HEK293 (cell line): ENCODE data around the gene CADM3.

Experiments
- CTCF ChIA-PET: fragments of 350-600 bp; formaldehyde crosslinking; extraction: SDS; loops from one replicate; lab custom pipeline; 2021; ENCODE audit warnings: antibody characterized with exemption; lab: Yijun Ruan, JAX
- POLR2A ChIA-PET: fragments of 300-600 bp; formaldehyde crosslinking; extraction: SDS; loops from one replicate; lab custom pipeline; 2020; ENCODE audit warnings: antibody characterized with exemption, inconsistent platforms; lab: Yijun Ruan, JAX
- H3K27ac ChIP-seq: fragments of 200-500 bp; sonication (Bioruptor generic); 2 replicates; pipeline ENCODE4 v1.5.1; 2014; ENCODE audit warnings: low read depth, low read length, control low read depth, inconsistent platforms; ENCODE audit errors: extremely low read depth
- H3K36me3 ChIP-seq, 2 experiments: fragments of 200-500 bp in 1 of 2; sonication (Bioruptor generic) in 1 of 2; 1 replicate in 1 of 2; 2 replicates in 1 of 2; pipeline ENCODE4 v1.5.1; 2014 to 2017; ENCODE audit warnings: inconsistent platforms in 2 of 2, low read length in 2 of 2; ENCODE audit not compliant: control insufficient read depth in 2 of 2, insufficient read depth in 1 of 2
- H3K4me1 ChIP-seq: fragments of 200-500 bp; sonication (Bioruptor generic); 2 replicates; pipeline ENCODE4 v1.5.1; 2014; ENCODE audit warnings: mild to moderate bottlenecking, low read length, inconsistent platforms; ENCODE audit not compliant: control insufficient read depth, insufficient read depth
- H3K4me3 ChIP-seq: 2 replicates; pipeline ENCODE4 v1.5.1; 2011; ENCODE audit warnings: low read depth, mild to moderate bottlenecking, control low read depth, low read length, moderate library complexity
- H3K9me3 ChIP-seq: fragments of 200-500 bp; sonication (Bioruptor generic); 2 replicates; pipeline ENCODE4 v1.5.1; 2014; ENCODE audit warnings: low read depth, low read length, inconsistent platforms; ENCODE audit not compliant: control insufficient read depth, insufficient read depth
- GLI4 ChIP-seq: fragments of 450-650 bp; formaldehyde crosslinking; IDR thresholded peaks from 2 replicates; pipeline ENCODE4 v1.5.1; 2016; ENCODE audit warnings: missing biosample characterization, missing genetic modification characterization
- MYNN ChIP-seq: fragments of 450-650 bp; formaldehyde crosslinking; IDR thresholded peaks from 2 replicates; pipeline ENCODE4 v1.5.1; 2016; ENCODE audit warnings: missing biosample characterization, missing genetic modification characterization, borderline replicate concordance
- SALL2 ChIP-seq: fragments of 450-650 bp; formaldehyde crosslinking; IDR thresholded peaks from 2 replicates; pipeline ENCODE4 v1.5.0; 2017; ENCODE audit warnings: missing biosample characterization, mild to moderate bottlenecking, missing genetic modification characterization, borderline replicate concordance
- SCRT1 ChIP-seq: fragments of 450-650 bp; formaldehyde crosslinking; IDR thresholded peaks from 2 replicates; pipeline ENCODE4 v1.5.1; 2016; ENCODE audit warnings: missing biosample characterization, missing genetic modification characterization, borderline replicate concordance
- SCRT2 ChIP-seq: fragments of 450-650 bp; formaldehyde crosslinking; IDR thresholded peaks from 2 replicates; pipeline ENCODE4 v1.5.1; 2016; ENCODE audit warnings: missing biosample characterization, missing genetic modification characterization
- YY1 ChIP-seq: fragments of 450-650 bp; formaldehyde crosslinking; IDR thresholded peaks from 2 replicates; pipeline ENCODE4 v1.5.1; 2018; ENCODE audit warnings: missing biosample characterization, missing genetic modification characterization
- ZBTB48 ChIP-seq: fragments of 450-650 bp; formaldehyde crosslinking; IDR thresholded peaks from 2 replicates; pipeline ENCODE4 v1.5.1; 2016; ENCODE audit warnings: missing biosample characterization, missing genetic modification characterization
- ZFP3 ChIP-seq: fragments of 450-650 bp; formaldehyde crosslinking; IDR thresholded peaks from 2 replicates; pipeline ENCODE4 v1.5.1; 2016; ENCODE audit warnings: low read depth, missing biosample characterization, missing genetic modification characterization
- ZNF157 ChIP-seq: fragments of 450-650 bp; formaldehyde crosslinking; IDR thresholded peaks from 2 replicates; pipeline ENCODE4 v1.5.1; 2016; ENCODE audit warnings: missing biosample characterization, missing genetic modification characterization
- ZNF292 ChIP-seq: fragments of 450-650 bp; formaldehyde crosslinking; IDR thresholded peaks from 2 replicates; pipeline ENCODE4 v1.5.1; 2016; ENCODE audit warnings: low read depth, missing biosample characterization, missing genetic modification characterization, borderline replicate concordance
- ZNF394 ChIP-seq: fragments of 450-650 bp; formaldehyde crosslinking; IDR thresholded peaks from 2 replicates; pipeline ENCODE4 v1.5.1; 2016; ENCODE audit warnings: missing biosample characterization, missing genetic modification characterization, mild to moderate bottlenecking, moderate library complexity, borderline replicate concordance
- ZNF596 ChIP-seq: fragments of 450-650 bp; IDR thresholded peaks from 2 replicates; pipeline ENCODE4 v1.5.0; 2018; ENCODE audit warnings: missing biosample characterization, mild to moderate bottlenecking, missing genetic modification characterization, moderate library complexity
- ZNF624 ChIP-seq: fragments of 450-650 bp; formaldehyde crosslinking; IDR thresholded peaks from 2 replicates; pipeline ENCODE4 v1.5.1; 2017; ENCODE audit warnings: missing biosample characterization, missing genetic modification characterization
- ZNF654 ChIP-seq: fragments of 450-650 bp; formaldehyde crosslinking; IDR thresholded peaks from 2 replicates; pipeline ENCODE4 v1.5.1; 2016; ENCODE audit warnings: low read depth, missing biosample characterization, missing genetic modification characterization
- ZNF830 ChIP-seq: fragments of 450-650 bp; IDR thresholded peaks from 2 replicates; pipeline ENCODE4 v1.5.0; 2018; ENCODE audit warnings: missing biosample characterization, missing genetic modification characterization, low read depth, mild to moderate bottlenecking, moderate library complexity
- TF ChIP-seq, protein P1 (sequence below): fragments of 450-650 bp; formaldehyde crosslinking; IDR thresholded peaks from 2 replicates; pipeline ENCODE4 v1.5.1; 2016; ENCODE audit warnings: missing biosample characterization, missing genetic modification characterization
- TF ChIP-seq, protein P2 (sequence below): fragments of 450-650 bp; formaldehyde crosslinking; IDR thresholded peaks from 2 replicates; pipeline ENCODE4 v1.5.1; 2016; ENCODE audit warnings: missing biosample characterization, missing genetic modification characterization
- TF ChIP-seq, protein P3 (sequence below): fragments of 450-650 bp; formaldehyde crosslinking; IDR thresholded peaks from 2 replicates; pipeline ENCODE4 v1.5.1; 2016; ENCODE audit warnings: missing biosample characterization, missing genetic modification characterization
- TF ChIP-seq, protein P4 (sequence below): fragments of 450-650 bp; formaldehyde crosslinking; IDR thresholded peaks from 2 replicates; pipeline ENCODE4 v1.5.1; 2017; ENCODE audit warnings: missing biosample characterization, missing genetic modification characterization
- TF ChIP-seq, protein P5 (sequence below): fragments of 450-650 bp; IDR thresholded peaks from 2 replicates; pipeline ENCODE4 v1.5.1; 2018; ENCODE audit warnings: missing biosample characterization, mild to moderate bottlenecking, missing genetic modification characterization

The CADM3 gene

DNA sequence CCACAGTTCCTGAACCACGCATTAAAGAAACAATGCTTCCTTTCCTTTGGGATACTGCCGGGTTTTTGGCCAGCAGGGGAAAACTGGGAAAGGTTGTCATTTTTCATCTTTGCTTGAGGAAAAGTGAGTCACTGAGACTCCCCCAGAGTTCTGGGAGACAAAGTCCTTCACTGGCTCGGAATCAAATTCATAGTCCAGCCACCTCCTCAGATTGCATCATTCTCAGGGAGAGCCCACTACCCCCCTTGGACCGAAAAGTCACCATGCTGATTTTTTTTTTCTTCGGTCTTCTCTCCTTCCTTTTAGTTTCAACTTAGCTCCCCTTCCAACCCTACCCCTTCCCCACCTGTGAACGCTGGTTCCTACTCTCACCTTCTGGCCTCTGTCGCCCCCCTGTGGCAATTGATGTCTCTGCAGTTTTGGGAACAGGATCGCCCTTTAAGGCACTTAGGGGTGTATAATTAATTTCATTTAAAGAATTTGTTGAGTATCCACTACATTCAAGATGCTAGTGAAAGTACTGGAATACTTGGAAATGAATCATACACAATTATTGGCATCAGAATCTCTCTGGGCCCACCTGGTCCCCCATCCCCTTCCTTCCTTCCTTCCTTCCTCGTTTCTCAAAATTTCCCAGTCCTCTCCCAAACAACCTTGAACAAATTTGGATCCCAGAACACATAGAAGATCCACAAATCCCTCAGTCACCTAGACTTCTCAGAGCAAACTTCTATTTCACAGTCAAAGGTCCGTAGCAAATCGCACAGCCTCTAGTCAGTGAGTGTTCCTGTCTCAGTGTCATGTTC is 40.1 kb downstream of the CADM3 start:
- Histone ChIP-seq H3K9me3 (no peaks in the 10 kb centered on the region), H3K4me1 (no peaks in the 10 kb centered on the region), H3K4me3 (no peak overlapping the region), H3K27ac (no peak overlapping the region), H3K36me3 (no peaks in the 10 kb centered on the region)
- POLR2A ChIA-PET: no interaction called here
- TF ChIP-seq ZNF624 (tag by site-specific recombination): no peak
- no peak for TF ChIP-seq ZNF596 (tag by site-specific recombination)
- peak; percentile 54; the same call in 1 of the 2 replicates for TF ChIP-seq SCRT1 (tag by site-specific recombination)
- TF ChIP-seq GLI4 (tag by site-specific recombination): no peak
- peak; percentile 79 for TF ChIP-seq SCRT2 (tag by site-specific recombination)
- TF ChIP-seq ZNF654 (tag by site-specific recombination): peak; percentile 56
- TF ChIP-seq, protein P1, sequence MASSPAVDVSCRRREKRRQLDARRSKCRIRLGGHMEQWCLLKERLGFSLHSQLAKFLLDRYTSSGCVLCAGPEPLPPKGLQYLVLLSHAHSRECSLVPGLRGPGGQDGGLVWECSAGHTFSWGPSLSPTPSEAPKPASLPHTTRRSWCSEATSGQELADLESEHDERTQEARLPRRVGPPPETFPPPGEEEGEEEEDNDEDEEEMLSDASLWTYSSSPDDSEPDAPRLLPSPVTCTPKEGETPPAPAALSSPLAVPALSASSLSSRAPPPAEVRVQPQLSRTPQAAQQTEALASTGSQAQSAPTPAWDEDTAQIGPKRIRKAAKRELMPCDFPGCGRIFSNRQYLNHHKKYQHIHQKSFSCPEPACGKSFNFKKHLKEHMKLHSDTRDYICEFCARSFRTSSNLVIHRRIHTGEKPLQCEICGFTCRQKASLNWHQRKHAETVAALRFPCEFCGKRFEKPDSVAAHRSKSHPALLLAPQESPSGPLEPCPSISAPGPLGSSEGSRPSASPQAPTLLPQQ (tag by site-specific recombination): no peak
- TF ChIP-seq, protein P2, sequence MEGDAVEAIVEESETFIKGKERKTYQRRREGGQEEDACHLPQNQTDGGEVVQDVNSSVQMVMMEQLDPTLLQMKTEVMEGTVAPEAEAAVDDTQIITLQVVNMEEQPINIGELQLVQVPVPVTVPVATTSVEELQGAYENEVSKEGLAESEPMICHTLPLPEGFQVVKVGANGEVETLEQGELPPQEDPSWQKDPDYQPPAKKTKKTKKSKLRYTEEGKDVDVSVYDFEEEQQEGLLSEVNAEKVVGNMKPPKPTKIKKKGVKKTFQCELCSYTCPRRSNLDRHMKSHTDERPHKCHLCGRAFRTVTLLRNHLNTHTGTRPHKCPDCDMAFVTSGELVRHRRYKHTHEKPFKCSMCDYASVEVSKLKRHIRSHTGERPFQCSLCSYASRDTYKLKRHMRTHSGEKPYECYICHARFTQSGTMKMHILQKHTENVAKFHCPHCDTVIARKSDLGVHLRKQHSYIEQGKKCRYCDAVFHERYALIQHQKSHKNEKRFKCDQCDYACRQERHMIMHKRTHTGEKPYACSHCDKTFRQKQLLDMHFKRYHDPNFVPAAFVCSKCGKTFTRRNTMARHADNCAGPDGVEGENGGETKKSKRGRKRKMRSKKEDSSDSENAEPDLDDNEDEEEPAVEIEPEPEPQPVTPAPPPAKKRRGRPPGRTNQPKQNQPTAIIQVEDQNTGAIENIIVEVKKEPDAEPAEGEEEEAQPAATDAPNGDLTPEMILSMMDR (tag by site-specific recombination): 0 out of 2 replicates have a peak, but pooled peaks have one; percentile 21
- CTCF ChIA-PET: interaction anchor here (0.6 to 9.6 kb wide), 39 partner anchors 9 to 1351 kb away, joined by 3 to 143 read pairs (median 4); no protein-coding TSS in a partner anchor

DNA sequence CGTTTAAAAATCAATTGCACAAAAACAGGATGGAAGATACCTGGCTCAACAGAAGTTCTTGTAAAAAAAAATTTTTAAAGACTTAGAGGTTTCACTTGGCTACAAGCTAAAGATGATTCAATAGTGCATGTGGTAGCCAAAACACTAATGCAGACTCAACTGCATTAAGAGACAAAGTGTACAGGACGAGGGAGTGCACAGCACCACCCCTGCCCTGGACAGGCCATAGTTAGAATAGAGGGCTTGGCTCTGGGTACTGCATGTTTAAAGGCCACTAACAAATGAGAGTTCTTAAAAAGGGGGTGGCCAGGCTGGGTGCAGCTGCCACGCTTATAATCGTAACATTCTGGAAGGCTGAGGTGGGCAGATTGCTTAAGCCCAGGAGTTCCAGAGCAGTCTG is 41.2 kb downstream of the CADM3 start:
- TF ChIP-seq, protein P3, sequence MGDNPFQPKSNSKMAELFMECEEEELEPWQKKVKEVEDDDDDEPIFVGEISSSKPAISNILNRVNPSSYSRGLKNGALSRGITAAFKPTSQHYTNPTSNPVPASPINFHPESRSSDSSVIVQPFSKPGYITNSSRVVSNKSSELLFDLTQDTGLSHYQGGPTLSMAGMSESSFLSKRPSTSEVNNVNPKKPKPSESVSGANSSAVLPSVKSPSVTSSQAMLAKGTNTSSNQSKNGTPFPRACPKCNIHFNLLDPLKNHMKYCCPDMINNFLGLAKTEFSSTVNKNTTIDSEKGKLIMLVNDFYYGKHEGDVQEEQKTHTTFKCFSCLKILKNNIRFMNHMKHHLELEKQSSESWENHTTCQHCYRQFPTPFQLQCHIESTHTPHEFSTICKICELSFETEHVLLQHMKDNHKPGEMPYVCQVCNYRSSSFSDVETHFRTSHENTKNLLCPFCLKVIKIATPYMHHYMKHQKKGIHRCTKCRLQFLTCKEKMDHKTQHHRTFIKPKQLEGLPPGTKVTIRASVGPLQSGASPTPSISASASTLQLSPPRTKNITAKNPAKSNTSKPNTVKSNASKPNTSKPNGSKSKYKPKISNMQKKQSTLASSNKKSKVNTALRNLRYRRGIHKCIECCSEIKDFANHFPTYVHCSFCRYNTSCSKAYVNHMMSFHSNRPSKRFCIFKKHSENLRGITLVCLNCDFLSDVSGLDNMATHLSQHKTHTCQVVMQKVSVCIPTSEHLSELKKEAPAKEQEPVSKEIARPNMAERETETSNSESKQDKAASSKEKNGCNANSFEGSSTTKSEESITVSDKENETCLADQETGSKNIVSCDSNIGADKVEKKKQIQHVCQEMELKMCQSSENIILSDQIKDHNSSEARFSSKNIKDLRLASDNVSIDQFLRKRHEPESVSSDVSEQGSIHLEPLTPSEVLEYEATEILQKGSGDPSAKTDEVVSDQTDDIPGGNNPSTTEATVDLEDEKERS (tag by site-specific recombination): no peak
- TF ChIP-seq, protein P4, sequence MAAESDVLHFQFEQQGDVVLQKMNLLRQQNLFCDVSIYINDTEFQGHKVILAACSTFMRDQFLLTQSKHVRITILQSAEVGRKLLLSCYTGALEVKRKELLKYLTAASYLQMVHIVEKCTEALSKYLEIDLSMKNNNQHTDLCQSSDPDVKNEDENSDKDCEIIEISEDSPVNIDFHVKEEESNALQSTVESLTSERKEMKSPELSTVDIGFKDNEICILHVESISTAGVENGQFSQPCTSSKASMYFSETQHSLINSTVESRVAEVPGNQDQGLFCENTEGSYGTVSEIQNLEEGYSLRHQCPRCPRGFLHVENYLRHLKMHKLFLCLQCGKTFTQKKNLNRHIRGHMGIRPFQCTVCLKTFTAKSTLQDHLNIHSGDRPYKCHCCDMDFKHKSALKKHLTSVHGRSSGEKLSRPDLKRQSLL (tag by site-specific recombination): no peak
- TF ChIP-seq MYNN (tag by site-specific recombination) (no peak), ZNF394 (no peak), ZNF830 (no peak), SALL2 (tag by site-specific recombination) (no peak), ZBTB48 (tag by site-specific recombination) (no peak), YY1 (tag by site-specific recombination) (no peak), ZNF157 (tag by site-specific recombination) (no peak), ZNF292 (no peak), ZFP3 (tag by site-specific recombination) (no peak)
- TF ChIP-seq, protein P5, sequence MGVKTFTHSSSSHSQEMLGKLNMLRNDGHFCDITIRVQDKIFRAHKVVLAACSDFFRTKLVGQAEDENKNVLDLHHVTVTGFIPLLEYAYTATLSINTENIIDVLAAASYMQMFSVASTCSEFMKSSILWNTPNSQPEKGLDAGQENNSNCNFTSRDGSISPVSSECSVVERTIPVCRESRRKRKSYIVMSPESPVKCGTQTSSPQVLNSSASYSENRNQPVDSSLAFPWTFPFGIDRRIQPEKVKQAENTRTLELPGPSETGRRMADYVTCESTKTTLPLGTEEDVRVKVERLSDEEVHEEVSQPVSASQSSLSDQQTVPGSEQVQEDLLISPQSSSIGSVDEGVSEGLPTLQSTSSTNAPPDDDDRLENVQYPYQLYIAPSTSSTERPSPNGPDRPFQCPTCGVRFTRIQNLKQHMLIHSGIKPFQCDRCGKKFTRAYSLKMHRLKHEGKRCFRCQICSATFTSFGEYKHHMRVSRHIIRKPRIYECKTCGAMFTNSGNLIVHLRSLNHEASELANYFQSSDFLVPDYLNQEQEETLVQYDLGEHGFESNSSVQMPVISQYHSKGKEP (tag by site-specific recombination): no peak
- TF ChIP-seq, protein P2 (tag by site-specific recombination): no peak
- no peak overlapping the region for H3K27ac ChIP-seq
- POLR2A ChIA-PET: no interaction called here
- CTCF ChIA-PET: interaction anchor here (0.8 to 9.6 kb wide), 11 partner anchors 10 to 795 kb away, joined by 4 to 143 read pairs (median 6); no protein-coding TSS in a partner anchor
- H3K4me1 ChIP-seq: no peaks in the 10 kb centered on the region
- no peaks in the 10 kb centered on the region for H3K9me3 ChIP-seq
- no peaks in the 10 kb centered on the region for H3K36me3 ChIP-seq
- no peak overlapping the region for H3K4me3 ChIP-seq
